Neural crest cell (in vitro differentiated cells): ENCODE data around the gene PIK3CG. TPM values are rescaled to one million over a fixed set of nuclear protein-coding genes. Genes with fewer than 3 reads are reported as not detected.

Experiments used
- DNase-seq: peaks from one replicate; pipeline ENCODE4 v3.0.0; 2021; ENCODE audit warnings: low read depth, mixed read lengths, low spot score
- H3K27ac Mint-ChIP-seq: one replicate; pipeline ENCODE4 v1.8.0; 2021; ENCODE audit warnings: mild to moderate bottlenecking, mixed read lengths; ENCODE audit not compliant: unreplicated experiment
- H3K27me3 Mint-ChIP-seq: 2 replicates; pipeline ENCODE4 v1.8.0; 2021; ENCODE audit warnings: low read depth, mild to moderate bottlenecking, mixed read lengths
- H3K36me3 Mint-ChIP-seq: 2 replicates; pipeline ENCODE4 v1.8.0; 2021; ENCODE audit warnings: low read depth, mild to moderate bottlenecking, mixed read lengths
- H3K4me1 Mint-ChIP-seq: 2 replicates; pipeline ENCODE4 v1.8.0; 2021; ENCODE audit warnings: mixed read lengths
- H3K4me3 Mint-ChIP-seq: one replicate; pipeline ENCODE4 v1.8.0; 2021; ENCODE audit warnings: mild to moderate bottlenecking, mixed read lengths
- H3K9me3 Mint-ChIP-seq: 2 replicates; pipeline ENCODE4 v1.8.0; 2021; ENCODE audit warnings: mixed read lengths
- total RNA-seq: library from RNA; stranded (reverse); gene quantifications from 2 replicates; pipeline ENCODE4 v1.2.1, GENCODE V29; 2021
- TF ChIP-seq, protein P1 (sequence below): fragments of 200-600 bp; sonication (generic); conservative IDR thresholded peaks from 2 replicates; pipeline ENCODE4 v1.5.0; 2021; ENCODE audit warnings: antibody characterized with exemption, mild to moderate bottlenecking

Gene PIK3CG
- total RNA-seq, 1 donor from 2014 or later: not detected

GRCh38 chr7:106871793-106872571, 6.9 kb downstream of the PIK3CG start:
- Mint-ChIP-seq H3K4me3 (no peak overlapping the region), H3K36me3 (no peaks in the 10 kb centered on the region), H3K27me3 (no peaks in the 10 kb centered on the region), H3K27ac (no peak overlapping the region), H3K9me3 (peaks cover 4% of the 10 kb centered on the region), H3K4me1 (no peaks in the 10 kb centered on the region)
- DNase-seq: no peak
- TF ChIP-seq, protein P1, sequence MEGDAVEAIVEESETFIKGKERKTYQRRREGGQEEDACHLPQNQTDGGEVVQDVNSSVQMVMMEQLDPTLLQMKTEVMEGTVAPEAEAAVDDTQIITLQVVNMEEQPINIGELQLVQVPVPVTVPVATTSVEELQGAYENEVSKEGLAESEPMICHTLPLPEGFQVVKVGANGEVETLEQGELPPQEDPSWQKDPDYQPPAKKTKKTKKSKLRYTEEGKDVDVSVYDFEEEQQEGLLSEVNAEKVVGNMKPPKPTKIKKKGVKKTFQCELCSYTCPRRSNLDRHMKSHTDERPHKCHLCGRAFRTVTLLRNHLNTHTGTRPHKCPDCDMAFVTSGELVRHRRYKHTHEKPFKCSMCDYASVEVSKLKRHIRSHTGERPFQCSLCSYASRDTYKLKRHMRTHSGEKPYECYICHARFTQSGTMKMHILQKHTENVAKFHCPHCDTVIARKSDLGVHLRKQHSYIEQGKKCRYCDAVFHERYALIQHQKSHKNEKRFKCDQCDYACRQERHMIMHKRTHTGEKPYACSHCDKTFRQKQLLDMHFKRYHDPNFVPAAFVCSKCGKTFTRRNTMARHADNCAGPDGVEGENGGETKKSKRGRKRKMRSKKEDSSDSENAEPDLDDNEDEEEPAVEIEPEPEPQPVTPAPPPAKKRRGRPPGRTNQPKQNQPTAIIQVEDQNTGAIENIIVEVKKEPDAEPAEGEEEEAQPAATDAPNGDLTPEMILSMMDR: no peak

- Mint-ChIP-seq H3K27me3 (no peaks in the 10 kb centered on the region), H3K9me3 (peaks cover 4% of the 10 kb centered on the region), H3K4me1 (no peaks in the 10 kb centered on the region), H3K4me3 (no peak overlapping the region), H3K27ac (no peak overlapping the region), H3K36me3 (no peaks in the 10 kb centered on the region)
- TF ChIP-seq, protein P1: no peak
- no peak for DNase-seq
These were observed 7.7 kb downstream of the PIK3CG start for GRCh38 chr7:106872763-106873162.

- no peak overlapping the region for H3K27ac Mint-ChIP-seq
- H3K4me3 Mint-ChIP-seq: no peak overlapping the region
- H3K27me3 Mint-ChIP-seq: no peaks in the 10 kb centered on the region
- no peaks in the 10 kb centered on the region for H3K4me1 Mint-ChIP-seq
- TF ChIP-seq, protein P1: no peak
- no peaks in the 10 kb centered on the region for H3K36me3 Mint-ChIP-seq
- H3K9me3 Mint-ChIP-seq: peaks cover 4% of the 10 kb centered on the region
- DNase-seq: no peak
These were observed 9.0 kb downstream of the PIK3CG start for GRCh38 chr7:106874076-106874475.

DNA sequence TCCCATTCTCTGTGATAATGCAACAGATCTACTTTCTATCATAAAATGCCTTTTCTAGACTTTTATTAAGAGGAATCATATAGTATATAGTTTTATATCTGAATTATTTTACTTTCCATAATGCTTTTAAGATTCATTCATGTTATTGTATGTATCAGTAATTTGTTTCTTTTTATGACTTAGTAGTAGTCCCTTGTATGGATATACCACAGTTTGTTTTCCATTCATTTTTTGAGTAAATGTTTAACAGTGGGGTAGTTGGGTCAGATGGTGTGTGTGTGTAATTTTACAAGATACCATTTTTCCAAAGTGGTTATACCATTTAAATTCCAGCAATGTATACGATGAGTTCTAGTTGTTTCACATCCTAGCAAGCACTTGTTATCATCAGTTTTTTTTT, 10.4 kb downstream of the PIK3CG start:
- H3K36me3 Mint-ChIP-seq: no peaks in the 10 kb centered on the region
- DNase-seq: no peak
- H3K4me1 Mint-ChIP-seq: no peaks in the 10 kb centered on the region
- no peak overlapping the region for H3K27ac Mint-ChIP-seq
- no peak overlapping the region for H3K4me3 Mint-ChIP-seq
- H3K9me3 Mint-ChIP-seq: peaks cover 4% of the 10 kb centered on the region
- no peaks in the 10 kb centered on the region for H3K27me3 Mint-ChIP-seq
- TF ChIP-seq, protein P1: no peak

DNA sequence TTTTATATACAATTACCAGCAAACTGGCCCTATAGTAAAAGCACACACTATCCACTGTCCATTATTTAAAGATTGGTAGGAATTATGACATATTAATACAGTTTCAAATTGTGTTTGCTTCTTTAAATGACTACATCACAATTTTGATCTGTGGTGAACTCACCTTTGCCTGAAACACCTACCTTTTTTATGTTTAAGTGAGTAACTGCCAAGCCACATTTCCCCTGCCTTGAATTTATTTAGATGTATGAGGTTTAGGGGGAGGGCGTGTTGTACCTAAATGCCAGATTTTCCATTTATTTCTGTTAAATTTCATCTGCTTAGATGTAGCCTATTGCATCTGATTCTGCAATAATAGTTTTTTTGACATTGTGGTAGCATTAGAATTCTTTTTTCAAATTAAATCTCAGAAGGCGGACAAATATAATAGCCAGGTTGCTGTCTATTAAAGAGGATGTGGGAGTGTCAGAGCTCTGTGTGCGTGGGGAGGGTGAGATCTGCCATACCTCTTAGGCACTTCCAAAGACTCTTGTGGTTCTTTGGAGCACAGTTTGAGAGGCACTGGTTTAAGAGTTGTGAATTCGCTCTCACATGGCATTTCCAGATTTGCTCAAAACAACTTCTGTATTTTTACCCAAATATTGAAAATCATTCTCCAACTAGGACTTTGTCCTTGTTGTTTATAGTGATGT, 13.8 kb downstream of the PIK3CG start:
- H3K9me3 Mint-ChIP-seq: peaks cover 4% of the 10 kb centered on the region
- no peak overlapping the region for H3K4me3 Mint-ChIP-seq
- TF ChIP-seq, protein P1: no peak
- peaks cover 12% of the 10 kb centered on the region for H3K4me1 Mint-ChIP-seq
- no peaks in the 10 kb centered on the region for H3K27me3 Mint-ChIP-seq
- DNase-seq: no peak
- no peak overlapping the region for H3K27ac Mint-ChIP-seq
- no peaks in the 10 kb centered on the region for H3K36me3 Mint-ChIP-seq
